HG02571 (cell line): Measurements from ENCODE around the gene FARSA.
"Not testable (repeated sequence)": the region's sequence is repeated elsewhere in the genome, so short reads cannot be mapped to it uniquely, and the experiment has no call there.

ENCODE experiments used
- ATAC-seq: cut with Tn5 transposase; IDR thresholded peaks from one replicate; pipeline ENCODE4 v1.9.1; 2021; ENCODE audit warnings: mild to moderate bottlenecking, moderate library complexity; ENCODE audit not compliant: unreplicated experiment

The FARSA gene

GRCh38 chr19:12937927-12938778, 4.6 kb upstream of the FARSA start, which contains the start of gene CALR:
Gene CALR, plus strand, starts transcription at chr19:12938609. Its CDS starts 71 bp downstream, at chr19:12938680.
- ATAC-seq: peak; percentile 86

- no peak for ATAC-seq
These were observed 3.8 kb upstream of the FARSA start for GRCh38 chr19:12937093-12937926.

- ATAC-seq: no peak
These were observed 3.1 kb upstream of the FARSA start for GRCh38 chr19:12936582-12936981.

- ATAC-seq: no peak
These were observed 1.6 kb upstream of the FARSA start for GRCh38 chr19:12935071-12935470.

- ATAC-seq: no peak
These were observed 872 bp downstream of the FARSA start for GRCh38 chr19:12932392-12933286.

- no peak for ATAC-seq
These were observed 3.4 kb downstream of the FARSA start for GRCh38 chr19:12930002-12930645.

GRCh38 chr19:12924621-12925310, 8.7 kb downstream of the FARSA start:
- ATAC-seq: no peak

- ATAC-seq: no peak
These were observed 10.6 kb downstream of the FARSA start for GRCh38 chr19:12922959-12923358.

GRCh38 chr19:12921047-12921446, 12.5 kb downstream of the FARSA start:
- ATAC-seq: no peak

GRCh38 chr19:12918253-12918652, 15.3 kb downstream of the FARSA start:
- ATAC-seq: no peak

- not testable (repeated sequence) for ATAC-seq
These were observed 17.7 kb downstream of the FARSA start for GRCh38 chr19:12915860-12916259.

GRCh38 chr19:12913851-12914690, 19.4 kb downstream of the FARSA start:
- no peak for ATAC-seq

GRCh38 chr19:12913011-12913561, 20.4 kb downstream of the FARSA start:
- no peak for ATAC-seq

- ATAC-seq: no peak
These were observed 20.9 kb downstream of the FARSA start for GRCh38 chr19:12912571-12912970.

- no peak for ATAC-seq
These were observed 26.3 kb downstream of the FARSA start for GRCh38 chr19:12907166-12907565.

- ATAC-seq: peak; percentile 76
These were observed 33.5 kb downstream of the FARSA start for GRCh38 chr19:12899891-12900518.

GRCh38 chr19:12896460-12896859, 37.1 kb downstream of the FARSA start:
- ATAC-seq: no peak

- no peak for ATAC-seq
These were observed 39.9 kb downstream of the FARSA start for GRCh38 chr19:12893582-12893981.
